ENCODE measurements around the gene TSHZ2. TPM values are rescaled to one million over a fixed set of nuclear protein-coding genes. Genes with fewer than 3 reads are reported as not detected.

Gene TSHZ2
- total and polyA plus RNA-seq, 12 donors: 1.5 to 6.2 (median 4.5) TPM

DNA sequence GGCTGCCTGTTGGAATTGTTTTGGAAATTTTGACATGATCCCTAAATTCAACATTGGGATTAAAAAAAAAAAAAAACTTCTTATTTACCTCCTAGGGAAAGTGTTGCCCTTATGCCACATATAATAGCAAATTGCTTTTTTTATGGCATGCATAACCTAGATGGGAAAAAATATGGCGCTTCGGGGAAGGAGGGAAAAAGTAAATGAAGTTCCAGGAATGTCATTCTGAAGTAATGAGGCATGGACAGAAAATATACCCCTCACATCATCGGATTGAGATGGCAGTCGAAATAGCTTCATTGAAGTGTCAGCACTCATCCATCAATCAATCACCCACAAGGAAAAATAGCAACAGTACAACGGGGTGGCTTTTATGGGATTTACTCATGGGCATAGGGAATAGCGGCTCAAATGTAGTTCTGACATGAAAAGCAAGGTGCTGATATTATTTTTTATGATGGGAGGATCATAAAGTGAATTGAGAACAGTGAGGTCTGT, 516.7 kb downstream of the TSHZ2 start:
- Histone ChIP-seq H3K9me3 (peaks cover 0 to 3% (median 0%) of the 10 kb centered on the region in 11 donors), H3K36me3 (no peaks in the 10 kb centered on the region), H3K4me1 (peaks cover 0 to 21% (median 5%) of the 10 kb centered on the region in 9 donors), H3K27ac (no peak overlapping the region), H3K4me3 (no peak overlapping the region), H3K27me3 (no peaks in the 10 kb centered on the region)
- 87 to 94% methylated on average over 6 of the region's 6 CpGs for WGBS, 2 donors
- intact Hi-C loops (cut with DNase I): no loop called here
- TF ChIP-seq, protein P1, sequence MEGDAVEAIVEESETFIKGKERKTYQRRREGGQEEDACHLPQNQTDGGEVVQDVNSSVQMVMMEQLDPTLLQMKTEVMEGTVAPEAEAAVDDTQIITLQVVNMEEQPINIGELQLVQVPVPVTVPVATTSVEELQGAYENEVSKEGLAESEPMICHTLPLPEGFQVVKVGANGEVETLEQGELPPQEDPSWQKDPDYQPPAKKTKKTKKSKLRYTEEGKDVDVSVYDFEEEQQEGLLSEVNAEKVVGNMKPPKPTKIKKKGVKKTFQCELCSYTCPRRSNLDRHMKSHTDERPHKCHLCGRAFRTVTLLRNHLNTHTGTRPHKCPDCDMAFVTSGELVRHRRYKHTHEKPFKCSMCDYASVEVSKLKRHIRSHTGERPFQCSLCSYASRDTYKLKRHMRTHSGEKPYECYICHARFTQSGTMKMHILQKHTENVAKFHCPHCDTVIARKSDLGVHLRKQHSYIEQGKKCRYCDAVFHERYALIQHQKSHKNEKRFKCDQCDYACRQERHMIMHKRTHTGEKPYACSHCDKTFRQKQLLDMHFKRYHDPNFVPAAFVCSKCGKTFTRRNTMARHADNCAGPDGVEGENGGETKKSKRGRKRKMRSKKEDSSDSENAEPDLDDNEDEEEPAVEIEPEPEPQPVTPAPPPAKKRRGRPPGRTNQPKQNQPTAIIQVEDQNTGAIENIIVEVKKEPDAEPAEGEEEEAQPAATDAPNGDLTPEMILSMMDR (IDR thresholded peaks at IDR 0.05): no peak
- no peak for ATAC-seq
- no peak for DNase-seq

GRCh38 chr20:53489528-53489927, 517.4 kb downstream of the TSHZ2 start:
- H3K36me3 ChIP-seq: no peaks in the 10 kb centered on the region
- no peaks in the 10 kb centered on the region for H3K27me3 ChIP-seq
- 97 to 98% methylated on average over 5 of the region's 5 CpGs for WGBS, 2 donors
- H3K27ac ChIP-seq: no peak overlapping the region
- TF ChIP-seq, protein P1 (IDR thresholded peaks at IDR 0.05): no peak
- ATAC-seq (no peak), DNase-seq (no peak)
- peaks cover 0 to 25% (median 5%) of the 10 kb centered on the region in 9 donors for H3K4me1 ChIP-seq
- H3K9me3 ChIP-seq: no peaks in the 10 kb centered on the region
- no peak overlapping the region for H3K4me3 ChIP-seq
- intact Hi-C loops (cut with DNase I): no loop called here

DNA sequence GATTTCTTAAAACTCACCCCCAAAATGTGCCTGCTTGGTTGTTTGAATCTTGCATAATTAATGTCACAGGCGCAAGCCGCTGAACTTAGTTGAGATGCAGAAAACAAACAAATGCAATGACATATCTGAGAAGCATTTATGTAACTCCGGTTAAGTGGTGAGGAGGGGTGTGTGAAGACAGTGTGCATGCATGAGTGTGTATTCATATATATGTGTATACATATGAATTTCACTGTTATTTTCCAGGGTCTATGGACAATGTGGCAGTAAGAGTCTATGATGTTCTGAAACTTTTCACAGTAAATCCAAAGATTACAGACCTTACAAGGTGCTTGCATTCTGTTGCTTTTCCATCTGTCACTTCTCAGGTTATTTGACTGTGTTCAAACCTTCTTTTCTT, 518.5 kb downstream of the TSHZ2 start:
- intact Hi-C loops (cut with DNase I): no loop called here
- H3K36me3 ChIP-seq: no peaks in the 10 kb centered on the region
- H3K9me3 ChIP-seq: no peaks in the 10 kb centered on the region
- H3K27ac ChIP-seq: no peak overlapping the region
- 82 to 86% methylated on average over 3 of the region's 3 CpGs for WGBS, 2 donors
- H3K27me3 ChIP-seq: peaks cover 0 to 4% (median 0%) of the 10 kb centered on the region in 7 donors
- TF ChIP-seq, protein P1 (IDR thresholded peaks at IDR 0.05): no peak
- no peak for DNase-seq
- no peak overlapping the region for H3K4me3 ChIP-seq
- ATAC-seq: no peak
- H3K4me1 ChIP-seq: peaks cover 0 to 25% (median 5%) of the 10 kb centered on the region in 9 donors

DNA sequence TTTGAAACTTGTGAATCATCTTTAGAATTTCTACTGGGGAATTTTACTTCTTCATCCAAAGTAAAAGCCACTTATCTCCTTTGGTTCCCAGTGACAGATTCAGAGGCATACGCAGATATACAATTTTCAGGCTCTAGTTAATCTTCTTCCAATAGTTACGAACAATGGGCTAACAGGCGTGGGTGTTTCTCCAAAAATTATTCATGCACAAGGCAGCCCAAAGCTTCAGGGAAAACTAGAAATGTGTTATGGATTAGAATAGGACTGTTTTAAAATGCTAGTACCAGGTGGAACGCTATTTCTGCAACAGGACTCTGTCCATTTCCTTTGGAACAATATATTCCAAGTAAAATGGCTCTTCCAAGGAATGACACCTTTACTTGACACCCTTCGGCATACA, 519.3 kb downstream of the TSHZ2 start:
- WGBS, 2 donors: 86 to 95% methylated on average over 5 of the region's 5 CpGs
- H3K9me3 ChIP-seq: no peaks in the 10 kb centered on the region
- peaks cover 0 to 25% (median 5%) of the 10 kb centered on the region in 9 donors for H3K4me1 ChIP-seq
- intact Hi-C loops (cut with DNase I): no loop called here
- peaks cover 0 to 4% (median 0%) of the 10 kb centered on the region in 7 donors for H3K27me3 ChIP-seq
- TF ChIP-seq, protein P1 (IDR thresholded peaks at IDR 0.05): no peak
- no peak overlapping the region for H3K27ac ChIP-seq
- no peaks in the 10 kb centered on the region for H3K36me3 ChIP-seq
- no peak for DNase-seq
- no peak for ATAC-seq
- H3K4me3 ChIP-seq: no peak overlapping the region

Measured in heart right ventricle (tissue), 16 donors.